Activated CD4-positive, alpha-beta T cell treated with anti-CD3 and anti-CD28 coated beads, Interleukin-2, amount 50 U/mL, for 24 hours (primary cell): ENCODE measurements around the gene PDK1.

ENCODE experiments used
- DNase-seq, 2 donors: peaks; one replicate each; pipeline ENCODE4 v3.0.0-alpha.2; 2020; ENCODE audit warnings: low read depth in 1 of 2, low spot score in 1 of 2

PDK1 gene

GRCh38 chr2:172596776-172597175, 40.9 kb downstream of the PDK1 start:
- no peak for DNase-seq

- no peak for DNase-seq
These were observed 41.4 kb downstream of the PDK1 start for GRCh38 chr2:172597176-172597842.

GRCh38 chr2:172599947-172600346, 44.1 kb downstream of the PDK1 start:
- no peak for DNase-seq

- DNase-seq, result no peak
These were observed 44.7 kb downstream of the PDK1 start for GRCh38 chr2:172600557-172601008.

- no peak for DNase-seq
These were observed 50.4 kb downstream of the PDK1 start for GRCh38 chr2:172606285-172606684.

- no peak for DNase-seq
These were observed 51.6 kb downstream of the PDK1 start for GRCh38 chr2:172607379-172607928.

- no peak for DNase-seq
These were observed 53.6 kb downstream of the PDK1 start for GRCh38 chr2:172609488-172609887.

- DNase-seq, result no peak
These were observed 56.2 kb downstream of the PDK1 start for GRCh38 chr2:172612051-172612450.

GRCh38 chr2:172613040-172613439, 57.1 kb downstream of the PDK1 start:
- DNase-seq, result no peak

- no peak for DNase-seq
These were observed 57.8 kb downstream of the PDK1 start for GRCh38 chr2:172613615-172614231.

GRCh38 chr2:172614932-172615331, 59.0 kb downstream of the PDK1 start:
- no peak for DNase-seq

- no peak for DNase-seq
These were observed 59.9 kb downstream of the PDK1 start for GRCh38 chr2:172615727-172616261.

- no peak for DNase-seq
These were observed 61.2 kb downstream of the PDK1 start for GRCh38 chr2:172617115-172617514.

- DNase-seq, result no peak
These were observed 67.5 kb downstream of the PDK1 start for GRCh38 chr2:172623249-172623965.

- no peak for DNase-seq
These were observed 69.1 kb downstream of the PDK1 start for GRCh38 chr2:172624996-172625395.

- DNase-seq, result no peak
These were observed 71.3 kb downstream of the PDK1 start for GRCh38 chr2:172627181-172627580.

GRCh38 chr2:172628085-172628484, 72.2 kb downstream of the PDK1 start:
- DNase-seq, result no peak

GRCh38 chr2:172629586-172629985, 73.7 kb downstream of the PDK1 start:
- no peak for DNase-seq

- no peak for DNase-seq
These were observed 74.3 kb downstream of the PDK1 start for GRCh38 chr2:172630181-172630580.

GRCh38 chr2:172634477-172634876, 78.6 kb downstream of the PDK1 start:
- DNase-seq, result no peak

- no peak for DNase-seq
These were observed 79.7 kb downstream of the PDK1 start for GRCh38 chr2:172635548-172635947.

GRCh38 chr2:172639256-172639655, 83.4 kb downstream of the PDK1 start:
- DNase-seq, result no peak
